DMS53 treated with DMSO at 0.1 percent for 48 hours (cell line): ENCODE measurements around the gene CLPTM1L.
A peak's percentile ranks its signal among the peaks of the same experiment; 100 is the strongest.
"Not testable (repeated sequence)": the region's sequence is repeated elsewhere in the genome, so short reads cannot be mapped to it uniquely, and the experiment has no call there.

ENCODE experiments used
- DNase-seq: peaks from one replicate; lab custom pipeline; 2025; ENCODE audit not compliant: unreplicated experiment; lab: John Stamatoyannopoulos, UW

CLPTM1L gene

DNA sequence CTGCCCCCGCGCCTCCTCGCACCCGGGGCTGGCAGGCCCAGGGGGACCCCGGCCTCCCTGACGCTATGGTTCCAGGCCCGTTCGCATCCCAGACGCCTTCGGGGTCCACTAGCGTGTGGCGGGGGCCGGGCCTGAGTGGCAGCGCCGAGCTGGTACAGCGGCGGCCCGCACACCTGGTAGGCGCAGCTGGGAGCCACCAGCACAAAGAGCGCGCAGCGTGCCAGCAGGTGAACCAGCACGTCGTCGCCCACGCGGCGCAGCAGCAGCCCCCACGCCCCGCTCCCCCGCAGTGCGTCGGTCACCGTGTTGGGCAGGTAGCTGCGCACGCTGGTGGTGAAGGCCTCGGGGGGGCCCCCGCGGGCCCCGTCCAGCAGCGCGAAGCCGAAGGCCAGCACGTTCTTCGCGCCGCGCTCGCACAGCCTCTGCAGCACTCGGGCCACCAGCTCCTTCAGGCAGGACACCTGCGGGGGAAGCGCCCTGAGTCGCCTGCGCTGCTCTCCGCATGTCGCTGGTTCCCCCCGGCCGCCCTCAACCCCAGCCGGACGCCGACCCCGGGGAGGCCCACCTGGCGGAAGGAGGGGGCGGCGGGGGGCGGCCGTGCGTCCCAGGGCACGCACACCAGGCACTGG lies 50.6 kb downstream of the CLPTM1L start:
- DNase-seq: peak; percentile 62

GRCh38 chr5:1293416-1294205 lies 51.3 kb downstream of the CLPTM1L start:
- DNase-seq: no peak

- DNase-seq: no peak
These were observed 52.0 kb downstream of the CLPTM1L start for GRCh38 chr5:1292846-1293415.

DNA sequence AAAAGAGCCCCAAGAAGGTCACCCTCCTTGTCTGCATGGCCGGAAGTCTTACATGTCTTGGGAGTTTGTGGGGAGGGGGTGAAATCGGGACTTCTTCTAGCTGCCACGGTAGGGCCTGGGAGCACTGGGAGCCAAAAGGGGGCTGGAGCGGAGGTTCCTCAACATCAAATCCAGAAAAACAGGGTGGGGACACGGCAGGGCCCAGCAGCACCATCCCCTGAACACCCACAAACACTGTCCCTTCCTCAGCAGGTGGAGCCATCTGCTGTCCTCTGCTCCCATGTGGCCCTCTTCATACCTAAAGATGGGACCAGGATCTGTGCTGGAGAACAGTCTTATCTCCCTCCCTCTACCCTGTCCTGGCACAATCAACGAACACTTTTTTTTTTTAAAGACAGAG lies 52.8 kb downstream of the CLPTM1L start:
- DNase-seq: peak; percentile 49

DNA sequence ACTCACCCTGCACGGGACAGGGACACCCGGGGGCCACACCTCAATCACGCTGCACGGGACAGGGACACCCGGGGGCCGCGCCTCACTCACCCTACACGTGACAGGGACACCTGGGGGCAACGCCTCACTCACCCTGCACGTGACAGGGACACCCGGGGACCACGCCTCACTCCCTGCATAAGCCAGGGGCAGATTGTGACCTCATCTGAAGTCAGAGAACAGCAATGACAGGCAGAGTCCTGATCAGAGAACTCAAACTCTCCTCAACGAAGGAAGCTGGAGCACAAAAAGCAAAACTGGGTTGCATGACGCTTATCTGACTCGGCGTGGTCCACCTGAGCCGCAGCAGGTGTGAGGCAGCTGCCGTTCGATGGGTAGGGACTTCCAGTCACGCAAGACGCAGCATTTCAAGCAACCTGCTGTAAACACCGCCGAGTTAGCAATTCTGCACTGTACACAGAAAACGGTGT lies 53.3 kb downstream of the CLPTM1L start:
- DNase-seq: peak; percentile 92

DNA sequence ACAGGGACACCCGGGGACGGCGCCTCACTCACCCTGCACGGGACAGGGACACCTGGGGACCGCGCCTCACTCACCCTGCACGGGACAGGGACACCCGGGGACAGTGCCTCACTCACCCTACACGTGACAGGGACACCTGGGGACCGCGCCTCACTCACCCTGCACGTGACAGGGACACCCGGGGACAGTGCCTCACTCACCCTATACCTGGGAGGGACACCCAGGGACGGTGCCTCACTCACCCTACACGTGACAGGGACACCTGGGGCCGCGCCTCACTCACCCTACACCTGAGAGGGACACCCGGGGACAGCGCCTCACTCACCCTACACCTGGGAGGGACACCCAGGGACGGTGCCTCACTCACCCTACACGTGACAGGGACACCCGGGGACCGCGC lies 53.9 kb downstream of the CLPTM1L start:
- not testable (repeated sequence) for DNase-seq

GRCh38 chr5:1289559-1289958 lies 55.3 kb downstream of the CLPTM1L start:
- not testable (repeated sequence) for DNase-seq

- peak; percentile 80 for DNase-seq
These were observed 56.2 kb downstream of the CLPTM1L start for GRCh38 chr5:1288439-1289335.

- DNase-seq: no peak
These were observed 59.0 kb downstream of the CLPTM1L start for GRCh38 chr5:1285883-1286291.

DNA sequence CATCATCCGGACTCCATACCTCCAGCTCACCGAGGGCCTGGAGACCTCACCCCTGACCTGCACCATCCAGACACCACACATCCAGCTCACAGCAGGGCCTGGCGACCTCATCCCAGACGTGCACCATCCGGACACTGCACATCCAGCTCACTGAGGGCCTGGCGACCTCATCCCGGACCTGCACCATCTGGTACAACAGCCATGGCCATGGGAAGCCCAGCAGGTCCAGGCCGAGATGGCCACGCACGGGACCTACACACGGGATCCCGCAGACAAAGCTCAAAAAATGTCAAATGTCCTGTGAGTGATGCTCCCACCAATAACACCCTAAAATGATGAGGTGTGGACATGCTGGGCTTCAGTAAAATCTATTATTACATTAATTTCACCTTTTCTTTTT lies 59.8 kb downstream of the CLPTM1L start:
- DNase-seq: no peak

DNA sequence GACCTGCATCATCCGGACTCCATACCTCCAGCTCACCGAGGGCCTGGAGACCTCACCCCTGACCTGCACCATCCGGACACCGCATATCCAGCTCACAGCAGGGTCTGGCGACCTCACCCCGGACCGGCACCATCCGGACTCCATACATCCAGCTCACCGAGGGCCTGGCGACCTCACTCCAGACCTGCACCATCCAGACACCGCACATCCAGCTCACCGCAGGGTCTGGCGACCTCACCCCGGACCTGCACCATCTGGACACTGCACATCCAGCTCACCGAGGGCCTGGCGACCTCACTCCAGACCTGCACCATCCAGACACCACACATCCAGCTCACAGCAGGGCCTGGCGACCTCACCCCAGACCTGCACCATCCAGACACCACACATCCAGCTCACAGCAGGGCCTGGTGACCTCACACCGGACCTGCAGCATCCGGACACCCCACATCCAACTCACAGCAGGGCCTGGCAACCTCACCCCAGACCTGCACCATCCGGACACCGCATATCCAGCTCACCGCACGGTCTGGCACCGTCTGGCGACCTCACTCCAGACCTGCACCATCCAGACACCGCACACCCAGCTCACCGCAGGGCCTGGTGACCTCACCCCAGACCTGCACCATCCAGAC lies 60.4 kb downstream of the CLPTM1L start:
- DNase-seq: not testable (repeated sequence)

GRCh38 chr5:1283729-1284041 lies 61.2 kb downstream of the CLPTM1L start:
- not testable (repeated sequence) for DNase-seq

DNA sequence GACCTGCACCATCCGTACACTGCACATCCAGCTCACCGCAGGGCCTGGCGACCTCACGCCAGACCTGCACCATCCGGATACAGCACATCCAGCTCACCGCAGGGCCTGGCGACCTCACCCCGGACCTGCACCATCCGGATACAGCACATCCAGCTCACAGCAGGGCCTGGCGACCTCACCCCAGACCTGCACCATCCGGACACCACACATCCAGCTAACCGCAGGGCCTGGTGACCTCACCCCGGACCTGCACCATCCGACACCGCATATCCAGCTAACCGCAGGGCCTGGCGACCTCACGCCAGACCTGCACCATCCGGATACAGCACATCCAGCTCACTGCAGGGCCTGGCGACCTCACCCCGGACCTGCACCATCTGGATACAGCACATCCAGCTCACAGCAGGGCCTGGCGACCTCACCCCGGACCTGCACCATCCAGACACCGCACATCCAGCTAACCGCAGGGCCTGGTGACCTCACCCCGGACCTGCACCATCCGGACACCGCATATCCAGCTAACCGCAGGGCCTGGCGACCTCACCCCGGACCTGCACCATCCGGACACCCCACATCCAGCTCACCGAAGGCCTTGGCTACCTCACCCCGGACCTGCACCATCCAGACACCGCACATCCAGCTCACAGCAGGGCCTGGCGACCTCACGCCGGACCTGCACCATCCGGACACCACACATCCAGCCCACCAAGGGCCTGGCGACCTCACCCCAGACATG lies 61.7 kb downstream of the CLPTM1L start:
- DNase-seq: not testable (repeated sequence)

DNA sequence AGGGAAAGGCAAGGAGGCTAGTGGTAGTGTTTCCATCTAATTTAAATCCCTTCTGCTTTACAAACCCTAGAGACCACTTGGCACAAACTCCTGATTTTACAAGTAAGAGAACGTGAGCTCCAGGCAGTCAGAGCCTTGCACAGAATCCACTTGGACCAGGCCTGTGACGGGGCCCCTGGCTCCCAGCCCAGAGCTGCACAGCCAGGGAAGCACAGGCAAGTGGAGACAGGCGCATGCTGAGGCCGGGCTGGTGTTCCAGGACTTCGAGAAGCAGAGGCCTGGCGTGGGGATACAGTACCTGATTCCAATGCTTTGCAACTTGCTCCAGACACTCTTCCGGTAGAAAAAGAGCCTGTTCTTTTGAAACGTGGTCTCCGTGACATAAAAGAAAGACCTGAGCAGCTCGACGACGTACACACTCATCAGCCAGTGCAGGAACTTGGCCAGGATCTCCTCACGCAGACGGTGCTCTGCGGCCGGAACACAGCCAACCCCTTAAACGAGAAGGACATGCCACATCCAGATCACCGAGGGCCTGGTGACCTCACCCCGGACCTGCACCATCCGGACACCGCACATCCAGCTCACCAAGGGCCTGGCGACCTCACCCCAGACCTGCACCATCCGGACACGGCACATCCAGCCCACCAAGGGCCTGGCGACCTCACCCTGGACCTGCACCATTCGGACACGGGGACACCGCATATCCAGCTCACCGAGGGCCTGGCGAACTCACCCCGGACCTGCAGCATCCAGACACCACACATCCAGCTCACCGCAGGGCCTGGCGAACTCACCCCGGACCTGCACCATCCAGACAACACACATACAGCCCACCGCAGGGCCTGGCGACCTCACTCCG lies 62.5 kb downstream of the CLPTM1L start:
- DNase-seq: no peak

GRCh38 chr5:1281038-1281882 lies 63.6 kb downstream of the CLPTM1L start:
- DNase-seq: no peak

GRCh38 chr5:1280177-1281037 lies 64.5 kb downstream of the CLPTM1L start:
- no peak for DNase-seq

DNA sequence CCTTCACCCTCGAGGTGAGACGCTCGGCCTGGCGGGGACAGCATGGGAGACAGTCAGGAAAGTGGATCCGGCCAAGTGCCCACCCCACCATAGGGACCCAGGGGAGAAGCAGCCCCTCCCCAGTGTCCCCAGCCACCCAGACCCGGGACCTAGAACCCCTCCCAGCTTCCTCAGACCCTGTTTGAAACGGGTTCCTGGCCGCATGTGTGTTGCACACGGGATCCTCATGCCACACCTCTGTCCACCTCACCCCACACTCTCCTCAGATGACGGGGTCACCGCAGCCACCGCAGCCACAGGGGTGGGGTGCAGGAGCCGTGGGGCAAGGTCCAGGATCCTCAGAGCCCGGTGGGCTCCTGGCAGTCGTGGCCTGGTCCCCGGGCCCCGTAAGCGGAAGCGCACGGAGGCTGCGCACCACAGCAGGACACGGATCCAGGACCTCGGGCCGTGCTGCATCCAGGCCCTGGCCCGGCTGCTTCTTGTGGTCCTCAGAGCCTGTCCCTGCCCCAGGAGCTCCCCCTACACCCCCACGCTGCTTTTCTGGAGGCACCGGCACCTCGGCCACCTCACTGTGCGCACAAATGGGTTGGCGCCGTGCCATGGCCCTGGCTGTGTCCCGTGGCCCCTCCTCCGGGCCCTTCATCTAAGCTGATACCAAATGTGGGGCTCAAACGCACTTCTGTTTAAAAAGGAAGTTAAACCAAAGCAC lies 65.3 kb downstream of the CLPTM1L start:
- DNase-seq: no peak
